Mesendoderm (in vitro differentiated cells): ENCODE measurements around the gene PVALB.
A peak's percentile ranks its signal among the peaks of the same experiment; 100 is the strongest.
"Not testable (repeated sequence)": the region's sequence is repeated elsewhere in the genome, so short reads cannot be mapped to it uniquely, and the experiment has no call there.

ENCODE experiments used
- DNase-seq: peaks from one replicate; pipeline ENCODE4 v3.0.0; 2013
- H2AK5ac ChIP-seq: 2 replicates; pipeline ENCODE4 v1.6.1; 2013; ENCODE audit warnings: low read length, inconsistent platforms
- H2BK120ac ChIP-seq: 2 replicates; pipeline ENCODE4 v1.6.1; 2013; ENCODE audit warnings: low read depth, mild to moderate bottlenecking, low read length, moderate library complexity, mixed read lengths
- H2BK15ac ChIP-seq: replicated peaks from 2 replicates; pipeline ENCODE4 v1.6.1; 2013; ENCODE audit warnings: low read depth, mild to moderate bottlenecking, moderate library complexity
- H2BK5ac ChIP-seq: 2 replicates; pipeline ENCODE4 v1.6.1; 2013; ENCODE audit warnings: low read length, inconsistent platforms
- H3K18ac ChIP-seq: 2 replicates; pipeline ENCODE4 v1.6.1; 2013; ENCODE audit warnings: mild to moderate bottlenecking, low read length, mixed read lengths
- H3K23ac ChIP-seq: one replicate; pipeline ENCODE4 v1.6.1; 2013; ENCODE audit warnings: low read length
- H3K27ac ChIP-seq: 2 replicates; pipeline ENCODE4 v1.5.1; 2013; ENCODE audit warnings: low read depth, mild to moderate bottlenecking, inconsistent platforms, low read length, moderate library complexity
- H3K27me3 ChIP-seq: 2 replicates; pipeline ENCODE4 v1.6.1; 2013; ENCODE audit warnings: low read length, control low read depth, mild to moderate bottlenecking, inconsistent platforms; ENCODE audit not compliant: insufficient read depth, poor library complexity
- H3K36me3 ChIP-seq: 2 replicates; pipeline ENCODE4 v1.6.1; 2013; ENCODE audit warnings: low read length, inconsistent platforms; ENCODE audit not compliant: control insufficient read depth, insufficient read depth
- H3K4ac ChIP-seq: one replicate; pipeline ENCODE4 v1.6.1; 2013; ENCODE audit warnings: low read depth, mild to moderate bottlenecking, low read length, moderate library complexity
- H3K4me1 ChIP-seq: 2 replicates; pipeline ENCODE4 v1.6.1; 2013; ENCODE audit warnings: low read depth, low read length, inconsistent platforms; ENCODE audit not compliant: control insufficient read depth
- H3K4me2 ChIP-seq: 2 replicates; pipeline ENCODE4 v1.6.1; 2013; ENCODE audit warnings: low read length
- H3K4me3 ChIP-seq: 2 replicates; pipeline ENCODE4 v1.5.1; 2013; ENCODE audit warnings: mild to moderate bottlenecking, low read length
- H3K56ac ChIP-seq: one replicate; pipeline ENCODE4 v1.6.1; 2013; ENCODE audit warnings: low read length
- H3K79me1 ChIP-seq: 2 replicates; pipeline ENCODE4 v1.6.1; 2013; ENCODE audit warnings: low read length, inconsistent platforms
- H3K79me2 ChIP-seq: 2 replicates; pipeline ENCODE4 v1.6.1; 2013; ENCODE audit warnings: mild to moderate bottlenecking, low read length; ENCODE audit not compliant: control insufficient read depth, insufficient read depth
- H3K9ac ChIP-seq: 2 replicates; pipeline ENCODE4 v1.6.1; 2013; ENCODE audit warnings: low read length, inconsistent platforms
- H4K5ac ChIP-seq: one replicate; pipeline ENCODE4 v1.6.1; 2013; ENCODE audit warnings: low read length
- H4K8ac ChIP-seq: one replicate; pipeline ENCODE4 v1.6.1; 2013; ENCODE audit warnings: low read depth, mild to moderate bottlenecking, control low read depth, low read length, moderate library complexity
- WGBS: extraction: QIAGEN DNeasy Blood & Tissue Kit; methylation state at CpG from one replicate; pipeline ENCODE4 v1.1.7; 2013; ENCODE audit warnings: low lambda C conversion rate, missing lambda C conversion rate; ENCODE audit not compliant: insufficient coverage; ENCODE audit errors: extremely low coverage; 5-methylcytosine and 5-hydroxymethylcytosine counted together

Gene PVALB

GRCh38 chr22:36755316-36755715 lies 61.5 kb downstream of the PVALB start:
- no peak for DNase-seq
- H3K9ac ChIP-seq = no peak overlapping the region

DNA sequence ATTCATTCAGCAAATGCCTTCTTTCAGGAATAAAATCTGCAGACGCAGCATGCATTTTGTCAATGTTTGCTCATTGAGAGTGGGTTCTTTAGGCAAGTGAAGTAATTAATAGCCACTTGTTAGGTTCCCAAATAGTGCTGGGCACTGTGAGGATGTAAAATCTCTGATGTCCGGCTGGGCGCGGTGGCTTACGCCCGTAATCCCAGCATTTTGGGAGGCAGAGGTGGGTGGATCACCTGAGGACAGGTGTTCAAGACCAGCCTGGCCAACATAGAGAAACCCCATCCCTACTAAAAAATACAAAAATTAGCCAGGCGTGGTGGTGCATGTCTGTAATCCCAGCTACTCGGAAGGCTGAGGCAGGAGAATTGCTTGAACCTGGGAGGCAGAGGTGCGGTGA lies 62.0 kb downstream of the PVALB start:
- not testable (repeated sequence) for H3K79me2 ChIP-seq, DNase-seq, H3K23ac ChIP-seq, H3K36me3 ChIP-seq, H3K27me3 ChIP-seq, H4K5ac ChIP-seq, H4K8ac ChIP-seq, H2BK5ac ChIP-seq, H3K4me2 ChIP-seq, H3K18ac ChIP-seq, H3K4me1 ChIP-seq, H2BK15ac ChIP-seq, H3K4ac ChIP-seq, H3K27ac ChIP-seq, H2BK120ac ChIP-seq, H3K4me3 ChIP-seq, H3K56ac ChIP-seq, H3K9ac ChIP-seq, H3K79me1 ChIP-seq, H2AK5ac ChIP-seq
- WGBS = no CpG with 5 or more reads among the region's 9 CpGs

More at GRCh38 chr22:36755316-36755715, 61.5 kb downstream of the PVALB start:
- Histone ChIP-seq H2BK5ac (no peak overlapping the region), H3K4me2 (no peak overlapping the region), H3K27ac (no peak overlapping the region), H3K79me1 (no peaks in the 10 kb centered on the region), H3K79me2 (no peaks in the 10 kb centered on the region), H2BK120ac (no peak overlapping the region), H3K23ac (no peak overlapping the region), H3K36me3 (no peaks in the 10 kb centered on the region), H3K18ac (no peak overlapping the region), H2AK5ac (no peak overlapping the region), H3K27me3 (no peaks in the 10 kb centered on the region), H3K4ac (no peak overlapping the region), H4K5ac (no peak overlapping the region), H3K56ac (no peak overlapping the region), H3K4me3 (no peak overlapping the region), H4K8ac (no peak overlapping the region), H2BK15ac (no peak overlapping the region), H3K4me1 (no peaks in the 10 kb centered on the region)
- no CpG with 5 or more reads among the region's 6 CpGs for WGBS

DNA sequence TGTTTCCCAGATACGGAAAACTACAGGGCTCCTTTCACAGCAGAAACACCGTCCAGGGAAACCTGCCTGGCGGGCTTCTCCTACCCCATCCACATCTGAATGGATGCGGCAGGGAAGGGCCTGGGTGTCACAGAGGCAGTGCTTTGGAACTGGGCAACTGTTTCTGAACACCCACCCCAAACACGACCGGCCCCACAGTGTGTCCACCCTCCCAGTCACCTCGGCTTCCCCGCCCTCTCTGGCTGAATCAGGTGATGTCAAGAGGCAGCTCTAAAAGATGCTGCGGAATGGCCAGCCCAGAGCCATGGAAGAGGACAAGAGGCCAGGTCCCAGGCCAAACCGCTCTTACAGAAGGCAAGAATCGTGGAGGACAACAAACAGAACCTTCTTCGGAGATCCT lies 62.9 kb downstream of the PVALB start:
- Histone ChIP-seq H3K18ac (no peak overlapping the region), H2BK15ac (no peak overlapping the region), H3K4me1 (no peaks in the 10 kb centered on the region), H3K9ac (no peak overlapping the region), H2BK120ac (no peak overlapping the region), H4K8ac (no peak overlapping the region), H4K5ac (no peak overlapping the region), H3K27ac (no peak overlapping the region), H3K79me2 (no peaks in the 10 kb centered on the region), H3K36me3 (no peaks in the 10 kb centered on the region), H2AK5ac (no peak overlapping the region), H3K79me1 (no peaks in the 10 kb centered on the region), H3K4me2 (no peak overlapping the region), H3K56ac (no peak overlapping the region), H3K4me3 (no peak overlapping the region), H3K27me3 (no peaks in the 10 kb centered on the region), H3K23ac (no peak overlapping the region), H2BK5ac (no peak overlapping the region), H3K4ac (no peak overlapping the region)
- WGBS = no CpG with 5 or more reads among the region's 12 CpGs
- DNase-seq = no peak

- Histone ChIP-seq H3K4me2 (no peak overlapping the region), H3K27ac (no peak overlapping the region), H4K8ac (no peak overlapping the region), H3K18ac (no peak overlapping the region), H2BK120ac (no peak overlapping the region), H3K56ac (no peak overlapping the region), H3K27me3 (no peaks in the 10 kb centered on the region), H3K4me3 (no peak overlapping the region), H2AK5ac (no peak overlapping the region), H3K79me2 (no peaks in the 10 kb centered on the region), H2BK15ac (no peak overlapping the region), H3K9ac (no peak overlapping the region), H3K4ac (no peak overlapping the region), H4K5ac (no peak overlapping the region), H3K4me1 (no peaks in the 10 kb centered on the region), H3K79me1 (no peaks in the 10 kb centered on the region), H3K36me3 (no peaks in the 10 kb centered on the region), H2BK5ac (no peak overlapping the region), H3K23ac (no peak overlapping the region)
- no CpG with 5 or more reads among the region's 4 CpGs for WGBS
- peak; percentile 19 for DNase-seq
Measured at GRCh38 chr22:36753120-36753802, 63.6 kb downstream of the PVALB start.
